Activated CD8-positive, alpha-beta memory T cell treated with anti-CD3 and anti-CD28 coated beads, Interleukin-2, amount 50 U/mL, for 4 hours (primary cell): Measurements from ENCODE around the gene CNPY4.

ENCODE experiments used
- DNase-seq: peaks from one replicate; pipeline ENCODE4 v3.0.0-alpha.2; 2020

CNPY4 gene

GRCh38 chr7:100170101-100170897 lies 50.9 kb downstream of the CNPY4 start:
- DNase-seq: no peak

- peak; percentile 37 for DNase-seq
Observed at GRCh38 chr7:100171087-100171681, 51.8 kb downstream of the CNPY4 start.

GRCh38 chr7:100171840-100172239 lies 52.4 kb downstream of the CNPY4 start:
- DNase-seq: no peak

- no peak for DNase-seq
Observed at GRCh38 chr7:100173806-100174495, 54.5 kb downstream of the CNPY4 start.

- no peak for DNase-seq
Observed at GRCh38 chr7:100174582-100174981, 55.1 kb downstream of the CNPY4 start.
